ENCODE data around the gene NUBPL. TPM values are rescaled to one million over a fixed set of nuclear protein-coding genes. Genes with fewer than 3 reads are reported as not detected.
"Not testable (repeated sequence)": the region's sequence is repeated elsewhere in the genome, so short reads cannot be mapped to it uniquely, and the experiment has no call there.

The NUBPL gene
- total and polyA plus RNA-seq, 7 experiments from 2014 or later = 5.8 to 11.7 (median 8.3) TPM

DNA sequence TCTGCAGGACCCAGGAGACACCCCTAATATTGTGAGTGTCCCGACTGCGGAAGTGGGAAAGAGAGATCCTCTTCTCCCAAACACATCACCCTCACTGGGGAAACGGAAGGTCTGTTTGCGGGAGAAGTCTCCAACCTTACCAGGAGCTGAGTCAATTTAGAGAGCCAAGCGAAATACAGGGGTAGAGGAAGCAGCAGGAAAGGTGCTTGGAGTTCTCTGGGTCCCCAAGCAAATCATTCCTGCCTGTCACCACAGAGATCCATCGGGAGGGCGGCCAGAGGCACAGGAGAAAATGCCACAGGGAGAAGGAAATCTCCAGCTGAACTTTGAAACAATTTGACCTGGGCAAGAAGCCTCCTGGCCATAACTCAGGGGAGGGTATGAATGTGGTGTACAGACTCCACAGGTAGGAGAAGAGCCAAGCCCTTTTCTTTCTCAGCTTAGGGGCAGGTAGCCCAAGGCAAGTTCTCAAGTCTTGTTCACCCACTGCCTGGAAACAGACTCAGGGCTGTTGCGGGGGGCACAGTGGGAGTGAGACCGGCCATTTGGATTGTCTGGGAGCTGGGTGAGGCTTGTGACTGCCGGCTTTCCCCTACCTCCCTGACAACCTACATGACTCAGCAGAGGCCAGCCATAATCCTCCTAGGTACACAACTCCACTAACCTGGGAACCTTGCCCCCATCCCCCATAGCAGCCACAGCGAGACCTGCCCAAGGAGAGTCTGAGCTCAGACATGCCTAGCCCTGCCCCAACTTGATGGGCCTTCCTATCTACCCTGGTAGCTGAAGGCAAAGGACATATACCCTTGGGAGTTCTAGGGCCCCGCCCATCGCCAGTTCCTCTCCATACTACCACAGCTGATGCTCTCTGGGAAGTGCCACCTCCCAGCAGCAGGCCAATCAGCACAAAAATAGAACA is 304.0 kb downstream of the NUBPL start:
- Mint-ChIP-seq H3K4me1 (peaks cover 0 to 13% (median 0%) of the 10 kb centered on the region in 7 donors), H3K27me3 (no peaks in the 10 kb centered on the region)

DNA sequence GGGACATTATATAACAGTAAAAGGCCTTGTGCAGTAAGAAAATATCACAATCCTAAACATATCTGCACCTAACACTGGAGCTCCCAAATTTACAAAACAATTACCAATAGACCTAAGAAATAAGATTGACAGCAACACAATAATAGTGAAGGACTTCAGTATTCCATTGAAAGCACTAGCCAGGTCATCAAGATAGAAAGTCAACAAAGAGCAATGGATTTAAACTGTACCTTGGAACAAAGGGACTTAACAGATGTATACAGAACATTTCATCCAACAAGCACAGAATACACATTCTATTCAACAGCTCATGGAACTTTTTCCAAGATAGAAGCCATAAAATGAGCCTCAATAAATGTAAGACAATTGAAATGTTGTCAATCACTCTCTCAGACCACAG is 306.4 kb downstream of the NUBPL start:
- no peak overlapping the region for H3K4me3 ChIP-seq (ENCODE audit: low read length)
- H3K27me3 Mint-ChIP-seq = peaks cover 0 to 3% (median 0%) of the 10 kb centered on the region in 5 donors
- intact Hi-C loops (cut with micrococcal nuclease) = no loop called here
- H3K36me3 Mint-ChIP-seq = peaks cover 0 to 15% (median 5%) of the 10 kb centered on the region in 5 donors
- no peak overlapping the region for H3K27ac ChIP-seq (ENCODE audit: low read depth, low read length)
- H3K36me3 ChIP-seq (ENCODE audit: control insufficient read depth in 2 of 3, insufficient read depth in 3 of 3, low read length in 3 of 3) = no peaks in the 10 kb centered on the region
- POLR2A ChIA-PET = no interaction called here
- CTCF ChIA-PET = no interaction called here
- no peak for ATAC-seq
- peaks cover 0 to 16% (median 0%) of the 10 kb centered on the region in 3 experiments for H3K9me3 ChIP-seq (ENCODE audit: control insufficient read depth in 2 of 3, low read length in 3 of 3)
- H3K4me3 Mint-ChIP-seq = no peak overlapping the region
- peak overlapping the region in 1 of 9 donors; percentile 52 for H3K27ac Mint-ChIP-seq
- H3K4me1 Mint-ChIP-seq = peaks cover 0 to 13% (median 0%) of the 10 kb centered on the region in 7 donors
- H3K27me3 ChIP-seq (ENCODE audit: control insufficient read depth in 2 of 2, insufficient read depth in 2 of 2, low read length in 2 of 2) = no peaks in the 10 kb centered on the region
- H3K9me3 Mint-ChIP-seq = peaks cover 18 to 88% (median 42%) of the 10 kb centered on the region in 11 donors
- DNase-seq = no peak
- H3K4me1 ChIP-seq (ENCODE audit: control insufficient read depth in 2 of 2, insufficient read depth in 2 of 2, low read length in 2 of 2) = no peaks in the 10 kb centered on the region

More for the DNA sequence above, 304.0 kb downstream of the NUBPL start:
- Histone ChIP-seq H3K27me3 (ENCODE audit: control insufficient read depth in 2 of 2, insufficient read depth in 2 of 2, low read length in 2 of 2) (no peaks in the 10 kb centered on the region), H3K36me3 (ENCODE audit: control insufficient read depth in 2 of 3, insufficient read depth in 3 of 3, low read length in 3 of 3) (no peaks in the 10 kb centered on the region), H3K9me3 (ENCODE audit: control insufficient read depth in 2 of 3, low read length in 3 of 3) (peaks cover 0 to 16% (median 0%) of the 10 kb centered on the region in 3 experiments), H3K4me1 (ENCODE audit: control insufficient read depth in 2 of 2, insufficient read depth in 2 of 2, low read length in 2 of 2) (no peaks in the 10 kb centered on the region), H3K4me3 (ENCODE audit: low read length) (no peak overlapping the region), H3K27ac (ENCODE audit: low read depth, low read length) (no peak overlapping the region)
- Mint-ChIP-seq H3K9me3 (peaks cover 21 to 94% (median 56%) of the 10 kb centered on the region in 11 donors), H3K36me3 (peaks cover 5 to 35% (median 12%) of the 10 kb centered on the region in 5 donors), H3K4me3 (no peak overlapping the region), H3K27ac (no peak overlapping the region)
- ATAC-seq (no peak), DNase-seq (no peak)
- CTCF ChIA-PET = no interaction called here
- intact Hi-C loops (cut with micrococcal nuclease) = no loop called here
- POLR2A ChIA-PET = interaction anchor here (0.6 kb wide), 2 partner anchors 706 to 853 kb away, joined by 3 to 4 read pairs; no protein-coding TSS in a partner anchor

DNA sequence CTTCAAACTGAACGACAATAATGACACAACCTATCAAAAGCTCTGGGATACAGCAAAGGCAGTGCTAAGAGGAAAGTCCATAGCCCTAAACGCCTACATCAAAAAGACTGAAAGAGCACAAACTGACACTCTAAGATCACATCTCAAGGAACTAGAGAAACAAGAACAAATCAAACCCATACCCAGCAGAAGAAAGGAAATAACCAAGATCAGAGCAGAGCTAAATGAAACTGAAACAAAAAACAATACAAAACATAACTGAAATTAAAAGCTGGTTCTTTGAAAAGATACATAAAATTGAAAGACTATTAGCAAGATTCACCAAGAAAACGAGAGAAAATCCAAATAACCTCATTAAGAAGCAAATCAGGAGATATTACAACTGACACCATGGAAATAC is 306.9 kb downstream of the NUBPL start:
- peak overlapping the region in 3 of 9 donors; percentile 26 to 52 (median 47) for H3K27ac Mint-ChIP-seq
- peaks cover 0 to 15% (median 5%) of the 10 kb centered on the region in 5 donors for H3K36me3 Mint-ChIP-seq
- H3K4me3 ChIP-seq (ENCODE audit: low read length); H3K27me3 Mint-ChIP-seq; POLR2A ChIA-PET; intact Hi-C loops (cut with micrococcal nuclease); H3K27ac ChIP-seq (ENCODE audit: low read depth, low read length); H3K36me3 ChIP-seq (ENCODE audit: control insufficient read depth in 2 of 3, insufficient read depth in 3 of 3, low read length in 3 of 3); DNase-seq; H3K27me3 ChIP-seq (ENCODE audit: control insufficient read depth in 2 of 2, insufficient read depth in 2 of 2, low read length in 2 of 2); CTCF ChIA-PET; H3K4me1 ChIP-seq (ENCODE audit: control insufficient read depth in 2 of 2, insufficient read depth in 2 of 2, low read length in 2 of 2); ATAC-seq: not testable (repeated sequence)
- H3K4me3 Mint-ChIP-seq = peak overlapping the region in 5 of 10 donors; percentile 0 to 51 (median 21)
- H3K9me3 ChIP-seq (ENCODE audit: control insufficient read depth in 2 of 3, low read length in 3 of 3) = peaks cover 0 to 16% (median 0%) of the 10 kb centered on the region in 3 experiments
- peaks cover 17 to 84% (median 40%) of the 10 kb centered on the region in 11 donors for H3K9me3 Mint-ChIP-seq
- peaks cover 0 to 13% (median 0%) of the 10 kb centered on the region in 7 donors for H3K4me1 Mint-ChIP-seq

DNA sequence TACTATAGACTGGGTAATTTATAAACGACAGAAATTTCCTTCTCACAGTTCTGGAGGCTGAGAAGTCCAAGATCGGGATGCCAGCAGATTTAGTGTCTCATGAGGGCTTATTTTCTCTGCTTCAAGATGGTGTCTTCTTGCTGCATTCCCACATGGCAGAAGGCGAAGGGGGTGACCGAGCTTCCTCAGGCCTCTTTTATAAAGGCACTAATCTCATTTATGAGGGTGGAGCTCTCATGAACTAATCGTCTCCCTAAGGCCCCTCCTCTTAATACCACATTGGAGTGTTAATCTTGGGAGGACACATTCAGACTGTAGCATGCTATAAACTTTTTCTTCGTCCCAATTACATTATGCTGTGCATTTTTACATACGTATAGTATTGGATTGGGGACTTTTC is 315.5 kb downstream of the NUBPL start:
- Histone ChIP-seq H3K4me1 (ENCODE audit: control insufficient read depth in 2 of 2, insufficient read depth in 2 of 2, low read length in 2 of 2) (no peaks in the 10 kb centered on the region), H3K4me3 (ENCODE audit: low read length) (no peak overlapping the region), H3K9me3 (ENCODE audit: control insufficient read depth in 2 of 3, low read length in 3 of 3) (no peaks in the 10 kb centered on the region), H3K27me3 (ENCODE audit: control insufficient read depth in 2 of 2, insufficient read depth in 2 of 2, low read length in 2 of 2) (no peaks in the 10 kb centered on the region), H3K36me3 (ENCODE audit: control insufficient read depth in 2 of 3, insufficient read depth in 3 of 3, low read length in 3 of 3) (no peaks in the 10 kb centered on the region), H3K27ac (ENCODE audit: low read depth, low read length) (no peak overlapping the region)
- Mint-ChIP-seq H3K4me1 (peaks cover 0 to 5% (median 0%) of the 10 kb centered on the region in 7 donors), H3K4me3 (no peak overlapping the region), H3K27me3 (peaks cover 0 to 17% (median 8%) of the 10 kb centered on the region in 5 donors), H3K36me3 (no peaks in the 10 kb centered on the region), H3K9me3 (peaks cover 0 to 26% (median 7%) of the 10 kb centered on the region in 11 donors), H3K27ac (no peak overlapping the region)
- ChIA-PET CTCF (no interaction called here), POLR2A (no interaction called here)
- intact Hi-C loops (cut with micrococcal nuclease) = no loop called here
- DNase-seq (no peak), ATAC-seq (no peak)

DNA sequence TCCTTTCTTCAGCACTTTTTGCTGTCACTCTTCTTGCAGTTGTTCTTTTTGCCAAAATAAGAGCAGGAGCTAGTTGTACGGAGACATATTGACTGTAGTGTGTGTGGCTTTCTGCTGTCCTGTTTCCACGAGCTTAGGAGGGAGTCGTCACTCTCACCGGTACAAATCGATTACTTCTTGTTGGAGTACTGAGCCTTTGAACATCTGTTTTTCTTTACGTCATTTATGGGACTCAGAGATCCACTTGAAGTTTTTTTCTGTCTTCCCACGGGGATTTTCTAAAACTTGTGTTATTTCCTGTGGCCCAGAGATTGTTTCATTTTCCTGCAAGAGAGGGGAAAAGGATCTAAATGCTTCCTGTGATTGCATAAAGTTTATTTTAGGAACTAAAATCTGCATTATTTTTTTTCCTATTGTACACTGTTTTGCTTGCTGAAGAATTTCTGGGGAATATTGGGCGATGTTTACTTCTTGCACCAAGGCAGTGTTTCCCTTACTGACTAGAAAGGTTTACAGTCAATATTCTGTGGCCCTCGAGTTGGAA is 316.1 kb downstream of the NUBPL start:
- CTCF ChIA-PET = no interaction called here
- no peak overlapping the region for H3K4me3 Mint-ChIP-seq
- H3K27me3 Mint-ChIP-seq = peaks cover 0 to 17% (median 8%) of the 10 kb centered on the region in 5 donors
- Histone ChIP-seq H3K27me3 (ENCODE audit: control insufficient read depth in 2 of 2, insufficient read depth in 2 of 2, low read length in 2 of 2) (no peaks in the 10 kb centered on the region), H3K9me3 (ENCODE audit: control insufficient read depth in 2 of 3, low read length in 3 of 3) (no peaks in the 10 kb centered on the region), H3K36me3 (ENCODE audit: control insufficient read depth in 2 of 3, insufficient read depth in 3 of 3, low read length in 3 of 3) (no peaks in the 10 kb centered on the region), H3K4me1 (ENCODE audit: control insufficient read depth in 2 of 2, insufficient read depth in 2 of 2, low read length in 2 of 2) (no peaks in the 10 kb centered on the region), H3K4me3 (ENCODE audit: low read length) (no peak overlapping the region), H3K27ac (ENCODE audit: low read depth, low read length) (no peak overlapping the region)
- intact Hi-C loops (cut with micrococcal nuclease) = no loop called here
- DNase-seq = no peak
- H3K9me3 Mint-ChIP-seq = peaks cover 0 to 24% (median 6%) of the 10 kb centered on the region in 11 donors
- POLR2A ChIA-PET = no interaction called here
- H3K27ac Mint-ChIP-seq = no peak overlapping the region
- ATAC-seq = no peak
- H3K36me3 Mint-ChIP-seq = no peaks in the 10 kb centered on the region
- peaks cover 0 to 5% (median 0%) of the 10 kb centered on the region in 7 donors for H3K4me1 Mint-ChIP-seq

DNA sequence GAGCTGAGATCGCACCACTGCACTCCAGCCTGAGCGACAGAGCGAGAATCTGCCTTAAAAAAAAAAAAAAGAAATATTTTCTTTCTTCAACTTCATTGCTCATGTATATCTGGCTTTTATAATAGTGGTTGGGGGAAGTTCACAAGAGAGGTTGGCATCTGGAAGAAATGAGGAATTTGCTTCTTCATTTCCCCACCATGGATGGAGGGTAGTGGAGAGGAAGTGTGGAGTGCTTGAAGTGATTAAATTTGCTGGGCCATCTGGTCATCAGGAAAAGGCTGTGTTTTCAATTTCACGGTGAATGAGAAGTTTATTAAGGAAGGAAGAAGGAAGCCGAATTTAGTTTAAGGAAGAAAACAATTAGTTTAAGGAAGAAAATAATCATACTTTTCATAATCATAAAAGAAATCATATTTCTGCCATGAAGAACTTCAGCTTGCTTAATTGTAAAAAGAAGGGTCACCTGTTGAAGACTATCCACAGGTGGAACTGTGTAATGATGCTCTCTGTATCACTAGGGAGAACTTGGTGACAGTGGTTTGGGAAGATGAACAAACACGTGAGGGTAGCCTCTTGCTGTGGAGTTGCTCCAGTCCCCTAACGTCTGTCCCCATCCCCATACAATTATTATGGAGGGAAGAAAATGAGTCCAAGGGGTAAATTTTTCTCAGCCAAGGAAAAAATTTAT is 318.6 kb downstream of the NUBPL start:
- Mint-ChIP-seq H3K4me3 (no peak overlapping the region), H3K27me3 (peaks cover 0 to 15% (median 4%) of the 10 kb centered on the region in 5 donors), H3K36me3 (no peaks in the 10 kb centered on the region), H3K27ac (no peak overlapping the region), H3K9me3 (peaks cover 0 to 9% (median 0%) of the 10 kb centered on the region in 11 donors), H3K4me1 (peaks cover 0 to 5% (median 0%) of the 10 kb centered on the region in 7 donors)
- Histone ChIP-seq H3K27me3 (ENCODE audit: control insufficient read depth in 2 of 2, insufficient read depth in 2 of 2, low read length in 2 of 2) (no peaks in the 10 kb centered on the region), H3K4me1 (ENCODE audit: control insufficient read depth in 2 of 2, insufficient read depth in 2 of 2, low read length in 2 of 2) (no peaks in the 10 kb centered on the region), H3K9me3 (ENCODE audit: control insufficient read depth in 2 of 3, low read length in 3 of 3) (no peaks in the 10 kb centered on the region), H3K27ac (ENCODE audit: low read depth, low read length) (no peak overlapping the region), H3K36me3 (ENCODE audit: control insufficient read depth in 2 of 3, insufficient read depth in 3 of 3, low read length in 3 of 3) (no peaks in the 10 kb centered on the region), H3K4me3 (ENCODE audit: low read length) (no peak overlapping the region)
- intact Hi-C loops (cut with micrococcal nuclease) = no loop called here
- POLR2A ChIA-PET = no interaction called here
- DNase-seq (no peak), ATAC-seq (no peak)
- CTCF ChIA-PET = no interaction called here

Data from naive thymus-derived CD4-positive, alpha-beta T cell (primary cell).